Skin of body (tissue), 2 donors: ENCODE measurements around the gene LTBP2. TPM values are rescaled to one million over a fixed set of nuclear protein-coding genes. Genes with fewer than 3 reads are reported as not detected.

Experiments used
- DNase-seq: peaks from one replicate; lab custom pipeline; 2025; lab: John Stamatoyannopoulos, UW
- total RNA-seq: library from RNA; depleted of rRNA; stranded (reverse); fragments of >200 nt; gene quantifications from one replicate; pipeline ENCODE4 v1.2.3, GENCODE V29; 2014

LTBP2 gene
- total RNA-seq, 1 donor from 2014 or later, result 18.8 TPM

- DNase-seq, result no peak
Observed at GRCh38 chr14:74531006-74531405, 81.0 kb downstream of the LTBP2 start.

DNA sequence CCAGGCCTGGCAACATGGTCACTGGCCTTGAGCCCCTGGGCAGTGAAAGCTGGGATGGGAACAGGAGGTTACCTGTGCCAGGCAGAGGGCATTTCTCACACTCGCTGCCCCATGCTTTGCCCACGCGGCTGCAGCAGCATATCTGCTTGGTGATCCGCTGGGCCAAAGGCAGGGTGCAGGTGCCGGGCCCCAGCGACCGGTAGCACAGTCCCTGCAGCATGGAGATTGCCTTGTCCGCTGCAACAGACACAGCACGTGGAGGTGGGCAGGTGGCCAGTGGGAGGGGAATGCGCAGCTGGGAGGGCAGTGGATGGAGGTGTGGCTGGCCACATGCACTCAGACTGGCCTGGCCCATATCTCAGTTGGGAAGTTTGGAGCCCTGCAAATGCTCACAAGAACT lies 83.2 kb downstream of the LTBP2 start:
- no peak for DNase-seq

- no peak for DNase-seq
Observed at GRCh38 chr14:74528406-74528805, 83.6 kb downstream of the LTBP2 start.

DNA sequence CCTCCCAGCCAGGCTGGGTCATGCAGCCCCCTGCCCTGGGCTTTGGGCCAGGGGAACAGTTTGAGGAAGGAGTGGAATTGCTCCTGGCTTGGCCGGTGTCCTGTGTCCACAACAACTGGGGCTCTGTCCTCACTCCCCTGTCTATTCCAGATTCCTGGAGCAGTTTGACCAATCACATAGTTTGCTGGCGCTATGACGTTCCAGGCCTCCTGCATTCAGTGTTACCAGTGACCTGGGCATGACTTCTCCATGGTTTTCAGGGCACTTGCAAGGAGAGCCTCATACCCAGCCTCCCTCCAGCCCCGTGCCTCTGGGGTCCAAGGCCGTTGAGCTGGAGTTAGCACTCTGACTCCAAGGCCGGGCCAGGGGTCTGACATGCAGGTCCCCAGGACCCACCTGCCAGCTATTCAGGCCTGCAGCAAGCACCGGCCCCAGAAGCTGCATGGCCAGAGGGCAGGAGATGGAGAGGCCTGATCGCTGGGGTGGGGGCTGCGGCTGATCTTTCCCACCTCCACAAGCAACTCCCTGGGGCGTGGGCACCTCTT lies 84.2 kb downstream of the LTBP2 start:
- DNase-seq, result no peak

DNA sequence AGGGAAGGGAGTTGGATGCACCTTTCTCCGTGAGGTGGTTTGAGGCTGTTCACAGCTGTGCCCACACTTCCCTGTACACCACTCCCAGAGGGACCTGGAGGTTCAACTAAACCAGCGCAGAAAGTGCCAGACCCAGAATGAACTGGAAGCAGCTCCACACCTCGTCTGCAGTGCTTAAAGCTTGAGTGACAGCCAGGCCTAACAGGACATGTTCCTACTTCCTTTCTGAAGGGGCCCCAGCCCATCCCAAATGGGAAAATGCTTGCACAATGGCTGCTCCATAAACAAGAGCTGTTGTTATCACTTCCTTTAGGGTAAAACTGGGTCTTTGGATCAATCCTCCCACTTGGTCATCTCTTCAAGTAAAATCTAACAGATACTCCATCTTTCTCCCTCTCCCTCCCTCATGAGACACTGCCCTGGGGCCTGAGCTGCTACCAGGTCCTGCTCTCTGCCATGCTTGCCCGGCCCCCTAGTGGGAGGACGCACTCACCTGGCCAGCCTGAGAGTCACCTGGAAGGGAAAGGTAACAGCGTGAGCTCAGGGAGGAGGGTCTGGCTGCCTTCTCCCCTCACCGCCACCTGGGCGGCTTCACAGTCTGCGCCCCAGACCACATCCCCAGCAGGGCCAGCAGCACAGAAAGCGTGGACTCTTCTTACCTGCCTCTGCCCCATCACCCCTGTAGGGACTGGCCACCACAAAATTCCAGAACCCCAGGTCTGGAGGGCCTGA lies 85.0 kb downstream of the LTBP2 start:
- no peak for DNase-seq

DNA sequence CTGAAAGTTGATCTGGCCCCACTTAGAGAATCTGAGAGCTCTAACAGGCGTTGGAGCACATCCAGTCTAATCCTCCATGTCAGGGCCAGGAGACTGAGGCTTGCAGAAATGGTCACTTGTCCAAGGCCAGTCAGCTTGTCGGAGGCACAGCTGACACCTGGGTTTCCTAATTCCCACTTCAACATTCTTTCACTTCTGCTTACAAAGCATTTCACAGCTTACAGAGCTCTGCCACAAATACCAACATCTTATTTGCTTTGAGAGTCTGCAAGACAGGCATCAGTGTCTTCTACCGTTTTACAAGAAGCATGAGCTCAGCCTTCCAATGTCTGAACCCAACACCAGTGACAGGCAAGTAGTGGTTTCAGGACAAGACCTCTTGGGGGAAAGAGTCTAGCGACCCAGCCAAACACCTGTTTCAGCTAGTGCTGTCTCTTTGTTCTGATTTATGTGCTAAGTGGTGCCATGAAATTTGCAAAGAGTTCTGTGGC lies 86.6 kb downstream of the LTBP2 start:
- no peak for DNase-seq

GRCh38 chr14:74524812-74525135 lies 87.3 kb downstream of the LTBP2 start:
- DNase-seq, result no peak

DNA sequence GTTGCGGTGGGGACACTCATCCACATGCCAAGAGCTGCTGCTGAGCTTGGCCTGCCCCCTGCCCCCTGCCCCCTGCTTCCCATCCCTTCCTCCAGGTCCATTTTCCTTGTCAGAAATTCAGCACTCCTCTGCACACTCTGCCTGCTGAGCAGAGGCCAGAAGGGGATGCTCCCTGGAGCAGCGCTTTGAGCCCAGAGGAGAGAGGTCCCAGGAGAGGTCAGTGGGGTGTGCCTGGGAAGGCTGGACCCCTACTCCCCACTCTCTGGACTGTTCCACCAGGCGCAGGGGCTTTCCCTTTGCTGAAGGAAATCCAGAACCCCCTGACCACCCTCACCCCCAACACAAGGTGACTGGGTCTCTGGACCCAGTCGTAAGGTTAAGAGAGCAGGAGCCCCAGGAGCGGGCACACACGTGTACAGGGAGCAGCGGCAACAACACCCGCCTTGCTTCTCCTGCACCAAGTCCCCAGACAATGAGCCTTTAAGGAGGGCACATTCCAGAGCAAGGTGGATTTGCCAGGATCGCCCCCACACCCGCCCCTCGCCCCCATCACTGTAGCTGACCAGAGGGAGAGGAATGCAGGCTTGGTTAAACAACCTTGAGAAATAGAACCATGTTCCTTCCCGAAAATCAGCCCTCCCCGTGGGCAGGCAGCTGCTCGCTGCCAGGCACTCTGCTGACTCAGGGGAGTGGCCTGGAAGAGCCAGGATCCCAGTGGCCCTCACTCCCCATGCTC lies 87.8 kb downstream of the LTBP2 start:
- no peak for DNase-seq

DNA sequence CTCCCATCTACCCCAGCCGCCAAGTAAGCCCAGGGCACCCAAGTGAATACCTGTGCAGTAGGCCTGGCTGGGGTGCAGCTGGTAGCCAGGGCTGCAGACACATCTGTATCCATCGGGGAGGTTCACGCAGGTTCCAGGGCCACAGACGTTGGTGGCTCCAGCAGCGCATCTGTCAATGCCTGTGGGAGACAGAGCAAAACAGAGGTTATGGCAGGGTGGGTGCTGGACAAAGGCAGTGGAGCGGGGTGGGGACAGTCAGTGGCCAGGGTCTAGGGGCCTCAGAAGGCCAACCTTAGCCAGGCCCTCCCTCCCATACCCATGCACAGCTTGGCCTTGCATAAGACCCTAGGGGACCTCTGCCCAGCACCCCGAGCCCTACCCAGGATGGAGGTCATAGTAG lies 89.3 kb downstream of the LTBP2 start:
- no peak for DNase-seq

DNA sequence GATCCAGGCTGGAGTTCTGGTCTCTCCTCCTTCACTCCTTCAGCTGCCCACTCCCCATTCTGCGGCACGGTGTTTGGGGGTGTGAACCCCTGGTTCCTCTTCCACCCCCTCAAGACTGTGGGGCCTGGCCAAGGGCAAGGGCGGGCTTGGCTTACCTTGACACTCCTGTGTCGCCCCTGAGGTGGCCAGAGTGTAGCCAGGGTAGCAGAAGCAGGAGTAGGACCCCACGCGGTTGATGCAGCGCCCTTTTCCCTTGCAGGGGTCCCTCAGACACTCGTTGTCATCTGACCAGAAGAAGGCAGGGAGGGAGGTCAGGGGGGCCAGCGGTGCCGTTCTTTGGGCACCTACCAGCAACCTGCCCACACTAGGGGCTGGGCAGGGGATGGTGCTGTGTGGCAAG lies 90.3 kb downstream of the LTBP2 start:
- no peak for DNase-seq

DNA sequence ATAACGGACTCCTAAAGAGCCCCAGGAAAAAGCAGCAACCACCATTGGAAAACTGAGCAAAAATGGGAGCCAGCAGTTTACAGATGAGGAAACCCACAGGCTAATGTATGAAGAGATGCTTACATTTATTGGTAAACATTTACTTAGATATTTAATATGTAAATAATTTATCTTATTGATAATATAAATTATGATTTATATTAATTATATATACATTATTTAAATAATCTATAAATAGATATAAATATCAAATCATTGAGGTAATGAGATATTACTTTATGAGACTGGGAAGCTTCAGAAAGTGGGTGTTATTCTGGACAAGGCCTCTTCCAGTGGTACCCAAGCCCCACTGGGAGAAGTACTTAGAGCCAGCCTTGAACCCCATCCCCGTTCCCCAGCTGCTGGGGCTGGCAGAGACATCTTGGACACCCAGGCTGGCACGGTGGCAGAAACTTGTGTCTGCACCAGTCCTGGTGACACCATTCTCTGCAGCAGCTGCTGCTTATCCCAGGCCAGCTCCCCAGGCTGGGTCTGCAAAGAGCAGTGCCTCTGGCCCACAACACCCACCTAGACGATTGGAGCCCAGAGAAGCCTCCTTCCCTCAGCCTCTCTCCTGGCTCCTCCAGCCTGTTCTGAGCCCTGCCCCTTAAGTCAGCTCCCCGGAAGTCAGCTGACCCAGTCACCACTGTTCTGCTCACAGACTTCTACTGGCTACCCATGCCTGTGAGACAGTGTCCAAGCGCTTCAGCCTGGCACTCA lies 92.5 kb downstream of the LTBP2 start:
- no peak for DNase-seq

- DNase-seq, result no peak
Observed at GRCh38 chr14:74518221-74518620, 93.8 kb downstream of the LTBP2 start.

DNA sequence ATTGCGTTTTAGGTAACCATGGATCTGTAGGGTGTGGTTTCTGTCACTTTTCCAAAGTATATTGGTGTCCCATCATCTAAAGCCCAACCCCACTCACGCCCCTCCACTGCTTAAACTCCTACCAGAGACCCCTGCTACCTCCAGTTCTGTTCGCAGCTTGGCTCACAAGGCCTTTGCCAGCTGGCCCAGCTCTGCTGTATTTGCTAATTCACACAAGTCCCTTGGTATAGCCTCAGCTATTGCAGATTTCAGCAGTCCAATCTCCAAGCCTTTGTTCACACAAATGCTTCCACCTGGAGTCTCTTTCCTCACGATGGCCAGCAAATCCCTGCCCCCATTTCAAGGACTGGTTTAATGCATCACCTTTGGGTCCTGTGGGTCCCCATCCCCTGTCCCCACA lies 94.3 kb downstream of the LTBP2 start:
- DNase-seq, result no peak

- DNase-seq, result no peak
Observed at GRCh38 chr14:74516451-74517160, 95.4 kb downstream of the LTBP2 start.

DNA sequence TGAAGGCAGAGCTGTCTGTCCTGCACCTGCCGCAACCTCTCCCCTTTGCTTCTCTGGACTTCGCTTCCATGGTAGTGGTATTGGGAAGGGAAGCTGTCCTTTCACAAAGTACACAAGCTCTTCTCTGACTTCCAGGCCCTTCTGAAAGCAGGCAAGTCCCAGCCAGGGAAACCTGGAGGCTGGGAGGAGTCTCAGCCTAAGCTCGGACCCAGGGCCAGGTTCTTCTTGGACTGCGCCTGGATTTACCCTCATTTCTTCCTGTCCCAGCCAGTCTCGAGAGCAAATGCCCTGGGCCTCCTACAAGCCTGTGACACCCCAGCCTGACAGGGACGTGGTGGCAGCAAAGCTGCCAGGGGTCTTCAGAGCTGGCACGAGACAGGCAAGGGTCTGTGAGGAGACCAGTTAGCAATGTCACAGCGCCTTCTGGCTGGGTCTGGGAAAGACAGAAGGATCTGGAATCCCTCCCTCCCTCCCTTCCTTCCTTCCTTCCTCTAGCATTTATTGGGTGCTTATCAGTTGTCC lies 96.1 kb downstream of the LTBP2 start:
- no peak for DNase-seq

GRCh38 chr14:74514471-74514941 lies 97.5 kb downstream of the LTBP2 start:
- no peak for DNase-seq

- DNase-seq, result no peak
Observed at GRCh38 chr14:74511966-74512830, 99.8 kb downstream of the LTBP2 start.

DNA sequence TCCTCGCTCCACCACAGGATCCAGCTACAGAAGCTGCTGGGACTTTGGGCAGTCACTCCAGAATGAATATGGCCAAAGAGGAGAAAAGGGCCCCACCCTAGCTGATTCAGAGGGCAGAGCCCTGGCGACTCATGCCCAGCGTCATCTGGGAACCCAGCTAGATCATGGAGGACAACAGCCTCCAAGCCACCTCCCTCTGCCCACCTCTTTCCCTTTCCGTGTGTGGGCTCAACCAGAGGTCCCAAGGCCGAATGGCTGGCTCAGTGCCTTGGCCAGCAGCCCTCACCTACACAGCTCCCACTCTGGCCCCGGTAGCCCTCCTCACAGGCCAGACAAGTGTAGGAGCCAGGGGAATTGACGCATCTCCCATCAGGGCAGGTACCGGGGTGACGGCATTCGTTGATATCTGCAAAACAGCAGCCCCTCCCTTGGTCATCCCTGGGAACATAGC lies 101.1 kb downstream of the LTBP2 start:
- DNase-seq, result no peak

- DNase-seq, result no peak
Observed at GRCh38 chr14:74510223-74510931, 101.7 kb downstream of the LTBP2 start.
